Upper lobe of left lung (tissue), 6 donors: ENCODE results near the gene RPS6KA3. TPM values are rescaled to one million over a fixed set of nuclear protein-coding genes. Genes with fewer than 3 reads are reported as not detected.

ENCODE experiments used
- ATAC-seq, 2 donors: fragments of 200-7000 bp; cut with Tn5 transposase; one replicate each; pipeline ENCODE4 v1.9.1; 2022; ENCODE audit warnings: mild to moderate bottlenecking in 2 of 2, moderate library complexity in 2 of 2; ENCODE audit not compliant: low FRiP score in 2 of 2
- DNase-seq, 2 donors: peaks; one replicate each; pipeline ENCODE4 v3.0.0-alpha.2; 2019 to 2020
- H3K27ac ChIP-seq, 4 donors: fragments of 200-600 bp; sonication (generic); one replicate each; pipeline ENCODE4 v1.5.1; 2016 to 2019
- H3K27me3 ChIP-seq, 4 donors: fragments of 200-600 bp; sonication (generic); one replicate each; pipeline ENCODE4 v1.5.1; 2017 to 2019
- H3K36me3 ChIP-seq, 4 donors: fragments of 200-600 bp; sonication (generic); one replicate each; pipeline ENCODE4 v1.5.1; 2016 to 2019
- H3K4me1 ChIP-seq, 4 donors: fragments of 200-600 bp; sonication (generic); one replicate each; pipeline ENCODE4 v1.5.1; 2018 to 2019
- H3K4me3 ChIP-seq, 4 donors: fragments of 200-600 bp; sonication (generic); one replicate each; pipeline ENCODE4 v1.5.1; 2017 to 2019; ENCODE audit warnings: mild to moderate bottlenecking in 2 of 4, moderate library complexity in 1 of 4
- H3K9me3 ChIP-seq, 4 donors: fragments of 200-600 bp; sonication (generic); one replicate each; pipeline ENCODE4 v1.5.1; 2018 to 2019
- EP300 ChIP-seq, 4 donors: sonication (generic); formaldehyde crosslinking; IDR thresholded peaks; one replicate each; pipeline ENCODE4 v1.5.1; 2017; ENCODE audit warnings: antibody characterized with exemption in 4 of 4, control low read depth in 2 of 4
- POLR2A ChIP-seq, 4 donors: fragments of 450-650 bp; IDR thresholded peaks; one replicate each; pipeline ENCODE4 v1.5.1; 2016 to 2017; ENCODE audit warnings: antibody characterized with exemption in 4 of 4, mild to moderate bottlenecking in 2 of 4
- POLR2AphosphoS5 ChIP-seq, 2 donors: sonication (generic); formaldehyde crosslinking; IDR thresholded peaks; one replicate each; pipeline ENCODE4 v1.5.1; 2017; ENCODE audit warnings: antibody characterized with exemption in 2 of 2
- WGBS, 2 donors: methylation state at CpG; one replicate each; pipeline ENCODE4 v1.1.5; 2017 to 2018; 5-methylcytosine and 5-hydroxymethylcytosine counted together
- total RNA-seq, 6 donors: library from RNA; depleted of rRNA in 4 of 6; stranded (reverse); fragments of >200 nt in 4 of 6; gene quantifications; one replicate each; pipeline versions ENCODE4 v1.1.0 to v1.2.1, GENCODE V29; 2016 to 2021
- TF ChIP-seq, protein P1 (sequence below), 6 experiments: fragments of 450-650 bp in 4 of 6; fragments of 200-600 bp in 2 of 6; sonication (generic) in 2 of 6; IDR thresholded peaks; one replicate each; pipeline ENCODE4 v1.5.1; 2016 to 2019; ENCODE audit warnings: antibody characterized with exemption in 6 of 6
- donor health status: DM: no; HTN: no; CAD: no; lungs with moderate emphysema.
- donor health status: DM: no; HTN: yes; CAD: no; lungs with severe emphysema.

RPS6KA3 gene
- total RNA-seq, 6 donors from 2014 or later = 24.6 to 93.0 (median 58.4) TPM

DNA sequence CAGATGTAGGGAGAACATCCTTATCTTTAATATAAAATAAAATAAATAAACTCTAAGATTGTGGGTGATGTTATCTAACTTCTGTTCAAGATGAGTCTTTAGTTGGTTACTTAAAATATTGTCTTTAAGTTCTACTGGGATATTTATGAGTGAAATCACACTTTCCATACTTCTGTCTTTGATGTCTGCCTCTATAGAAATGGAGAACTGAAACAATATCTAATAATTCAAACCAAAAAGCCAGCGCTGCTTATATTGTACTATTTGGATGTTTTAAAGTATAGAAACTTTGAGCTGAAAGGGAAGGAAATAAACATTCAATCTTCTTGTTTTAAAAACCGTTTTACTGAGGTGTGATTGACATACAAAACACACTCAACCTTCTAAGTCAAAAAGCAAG is 44.8 kb upstream of the RPS6KA3 start:
- Histone ChIP-seq H3K4me1 (no peaks in the 10 kb centered on the region), H3K27ac (no peak overlapping the region), H3K36me3 (no peaks in the 10 kb centered on the region), H3K9me3 (no peaks in the 10 kb centered on the region), H3K4me3 (no peak overlapping the region), H3K27me3 (no peaks in the 10 kb centered on the region)
- DNase-seq = no peak
- no peak for ATAC-seq
- TF ChIP-seq, protein P1, sequence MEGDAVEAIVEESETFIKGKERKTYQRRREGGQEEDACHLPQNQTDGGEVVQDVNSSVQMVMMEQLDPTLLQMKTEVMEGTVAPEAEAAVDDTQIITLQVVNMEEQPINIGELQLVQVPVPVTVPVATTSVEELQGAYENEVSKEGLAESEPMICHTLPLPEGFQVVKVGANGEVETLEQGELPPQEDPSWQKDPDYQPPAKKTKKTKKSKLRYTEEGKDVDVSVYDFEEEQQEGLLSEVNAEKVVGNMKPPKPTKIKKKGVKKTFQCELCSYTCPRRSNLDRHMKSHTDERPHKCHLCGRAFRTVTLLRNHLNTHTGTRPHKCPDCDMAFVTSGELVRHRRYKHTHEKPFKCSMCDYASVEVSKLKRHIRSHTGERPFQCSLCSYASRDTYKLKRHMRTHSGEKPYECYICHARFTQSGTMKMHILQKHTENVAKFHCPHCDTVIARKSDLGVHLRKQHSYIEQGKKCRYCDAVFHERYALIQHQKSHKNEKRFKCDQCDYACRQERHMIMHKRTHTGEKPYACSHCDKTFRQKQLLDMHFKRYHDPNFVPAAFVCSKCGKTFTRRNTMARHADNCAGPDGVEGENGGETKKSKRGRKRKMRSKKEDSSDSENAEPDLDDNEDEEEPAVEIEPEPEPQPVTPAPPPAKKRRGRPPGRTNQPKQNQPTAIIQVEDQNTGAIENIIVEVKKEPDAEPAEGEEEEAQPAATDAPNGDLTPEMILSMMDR (IDR thresholded peaks at IDR 0.05) = no peak
- TF ChIP-seq POLR2A (IDR thresholded peaks at IDR 0.05) (no peak), POLR2AphosphoS5 (IDR thresholded peaks at IDR 0.05) (no peak), EP300 (IDR thresholded peaks at IDR 0.05) (no peak)
- WGBS, 2 donors = 46 to 63% methylated on average over 2 of the region's 2 CpGs

DNA sequence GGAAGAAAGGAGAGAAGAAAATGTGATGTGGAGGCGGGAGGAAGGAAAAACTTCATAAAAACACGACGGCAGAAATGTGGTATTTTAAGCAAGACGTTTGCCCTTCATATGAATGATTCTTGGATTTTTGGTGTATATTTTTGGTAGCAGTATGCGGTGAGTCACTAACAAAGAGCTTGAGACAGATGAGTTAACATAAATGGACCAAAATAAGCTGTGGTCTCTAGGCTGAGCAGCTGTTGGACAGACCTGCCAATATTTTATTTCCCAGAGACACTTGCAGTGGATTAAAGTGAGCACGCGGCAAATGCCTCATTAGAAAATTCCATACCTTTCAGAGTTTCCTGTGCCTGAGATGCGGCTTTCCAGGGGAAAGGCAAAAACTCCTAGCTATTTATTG is 43.1 kb upstream of the RPS6KA3 start:
- TF ChIP-seq POLR2AphosphoS5 (IDR thresholded peaks at IDR 0.05) (no peak), EP300 (IDR thresholded peaks at IDR 0.05) (no peak), POLR2A (IDR thresholded peaks at IDR 0.05) (no peak)
- TF ChIP-seq, protein P1 (IDR thresholded peaks at IDR 0.05) = no peak
- DNase-seq = no peak
- H3K27ac ChIP-seq = no peak overlapping the region
- WGBS, 2 donors = 61 to 68% methylated on average over 8 of the region's 8 CpGs
- no peaks in the 10 kb centered on the region for H3K36me3 ChIP-seq
- no peaks in the 10 kb centered on the region for H3K27me3 ChIP-seq
- H3K4me1 ChIP-seq = no peaks in the 10 kb centered on the region
- no peaks in the 10 kb centered on the region for H3K9me3 ChIP-seq
- H3K4me3 ChIP-seq = no peak overlapping the region
- no peak for ATAC-seq

DNA sequence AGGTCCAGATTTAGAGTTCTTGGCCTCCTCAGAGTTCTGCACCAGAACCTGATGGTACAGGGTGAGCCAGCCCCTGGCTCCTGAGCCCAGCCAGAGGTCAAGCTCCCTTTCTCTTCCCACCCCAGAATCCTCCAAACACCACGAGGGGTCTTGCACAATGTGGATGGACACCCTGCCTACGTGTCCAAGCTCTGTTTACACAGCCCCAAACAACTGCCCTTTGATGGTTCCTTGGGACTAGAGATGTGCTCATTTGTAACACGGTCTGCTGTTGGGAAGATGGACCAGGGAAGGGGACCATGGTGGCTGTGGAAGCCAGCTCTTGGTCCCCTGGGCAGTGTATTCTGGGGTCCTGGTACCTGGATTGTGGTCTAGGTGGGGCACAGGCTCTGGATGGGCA is 40.0 kb upstream of the RPS6KA3 start:
- no peak overlapping the region for H3K27ac ChIP-seq
- TF ChIP-seq EP300 (IDR thresholded peaks at IDR 0.05) (no peak), POLR2AphosphoS5 (IDR thresholded peaks at IDR 0.05) (no peak), POLR2A (IDR thresholded peaks at IDR 0.05) (no peak)
- TF ChIP-seq, protein P1 (IDR thresholded peaks at IDR 0.05) = no peak
- DNase-seq (no peak), ATAC-seq (no peak)
- no peaks in the 10 kb centered on the region for H3K4me1 ChIP-seq
- H3K36me3 ChIP-seq = no peaks in the 10 kb centered on the region
- no peak overlapping the region for H3K4me3 ChIP-seq
- H3K27me3 ChIP-seq = no peaks in the 10 kb centered on the region
- WGBS, 2 donors = 59% methylated on average over 3 of the region's 3 CpGs; no CpG with 5 or more reads in 1 of the 2 donors
- H3K9me3 ChIP-seq = no peaks in the 10 kb centered on the region

DNA sequence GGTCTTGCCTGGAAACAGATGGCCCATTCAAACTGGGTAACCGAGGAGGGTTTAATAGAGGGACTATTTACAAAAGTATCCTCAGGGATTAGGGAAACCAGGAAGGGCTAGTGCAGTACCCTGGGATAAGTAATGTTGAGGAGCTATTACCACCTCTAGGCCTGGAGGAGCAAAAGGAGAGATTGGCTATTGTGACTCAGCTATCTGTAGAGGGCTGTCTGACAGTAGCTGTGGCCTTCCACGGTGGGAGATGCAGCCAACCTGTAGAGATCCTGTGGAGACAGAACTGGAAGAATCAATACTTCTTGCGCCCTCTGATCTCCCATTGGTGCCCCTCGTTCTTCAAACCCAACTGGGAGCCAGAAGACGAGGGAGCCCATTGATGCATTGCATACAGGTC is 34.1 kb upstream of the RPS6KA3 start:
- Histone ChIP-seq H3K9me3 (no peaks in the 10 kb centered on the region), H3K27me3 (no peaks in the 10 kb centered on the region), H3K4me3 (no peak overlapping the region), H3K36me3 (no peaks in the 10 kb centered on the region), H3K4me1 (no peaks in the 10 kb centered on the region), H3K27ac (no peak overlapping the region)
- WGBS, 2 donors = 87 to 100% methylated on average over 4 to 5 of the region's 5 CpGs
- ATAC-seq = no peak
- TF ChIP-seq EP300 (IDR thresholded peaks at IDR 0.05) (no peak), POLR2A (IDR thresholded peaks at IDR 0.05) (no peak), POLR2AphosphoS5 (IDR thresholded peaks at IDR 0.05) (no peak)
- TF ChIP-seq, protein P1 (IDR thresholded peaks at IDR 0.05) = no peak
- DNase-seq = no peak

DNA sequence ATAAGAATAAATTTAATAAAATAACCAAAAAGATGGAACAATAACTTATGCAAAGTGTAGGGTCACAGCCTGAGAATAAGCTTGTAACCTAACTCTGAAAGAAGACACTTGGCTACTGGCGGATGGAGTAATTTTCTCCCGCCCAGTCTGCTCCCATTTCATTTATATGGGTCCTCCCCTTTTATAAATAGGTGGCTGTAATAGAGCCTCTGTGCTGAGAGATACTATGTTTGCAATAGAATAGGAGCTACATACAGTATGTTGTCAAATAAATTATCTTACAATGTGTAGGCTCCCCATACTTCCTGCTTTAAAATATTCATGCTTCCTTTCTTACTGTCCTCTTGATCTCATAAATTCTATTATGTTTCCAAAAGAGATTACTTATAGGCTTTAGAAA is 28.2 kb upstream of the RPS6KA3 start:
- Histone ChIP-seq H3K4me1 (no peaks in the 10 kb centered on the region), H3K4me3 (no peak overlapping the region), H3K9me3 (no peaks in the 10 kb centered on the region), H3K27me3 (no peaks in the 10 kb centered on the region), H3K36me3 (no peaks in the 10 kb centered on the region), H3K27ac (no peak overlapping the region)
- DNase-seq = no peak
- 82 to 96% methylated on average over 2 of the region's 2 CpGs for WGBS, 2 donors
- TF ChIP-seq POLR2AphosphoS5 (IDR thresholded peaks at IDR 0.05) (no peak), POLR2A (IDR thresholded peaks at IDR 0.05) (no peak), EP300 (IDR thresholded peaks at IDR 0.05) (no peak)
- TF ChIP-seq, protein P1 (IDR thresholded peaks at IDR 0.05) = no peak
- no peak for ATAC-seq
